Femur (tissue), 1 donor: ENCODE measurements around the gene SBF2.
"Not testable (repeated sequence)": the region's sequence is repeated elsewhere in the genome, so short reads cannot be mapped to it uniquely, and the experiment has no call there.

Source experiments
- DNase-seq: peaks from one replicate; pipeline ENCODE4 v3.0.0-alpha.2; 2017

The SBF2 gene

DNA sequence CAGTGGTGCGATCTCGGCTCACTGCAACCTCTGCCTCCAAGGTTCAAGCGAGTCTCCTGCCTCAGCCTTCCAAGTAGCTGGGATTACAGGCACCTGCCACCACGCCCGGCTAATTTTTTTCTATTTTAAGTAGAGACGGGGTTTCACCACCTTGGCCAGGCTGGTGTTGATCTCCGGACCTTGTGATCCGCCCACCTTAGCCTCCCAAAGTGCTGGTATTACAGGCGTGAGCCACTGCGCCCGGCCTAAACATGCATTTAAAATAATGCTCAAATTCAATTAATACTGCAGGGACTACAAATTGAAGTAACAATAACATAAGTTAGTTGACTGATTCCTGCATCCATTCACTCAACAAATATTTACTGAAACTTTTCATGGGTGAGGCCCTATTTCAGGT is 354.9 kb downstream of the SBF2 start:
- not testable (repeated sequence) for DNase-seq

DNA sequence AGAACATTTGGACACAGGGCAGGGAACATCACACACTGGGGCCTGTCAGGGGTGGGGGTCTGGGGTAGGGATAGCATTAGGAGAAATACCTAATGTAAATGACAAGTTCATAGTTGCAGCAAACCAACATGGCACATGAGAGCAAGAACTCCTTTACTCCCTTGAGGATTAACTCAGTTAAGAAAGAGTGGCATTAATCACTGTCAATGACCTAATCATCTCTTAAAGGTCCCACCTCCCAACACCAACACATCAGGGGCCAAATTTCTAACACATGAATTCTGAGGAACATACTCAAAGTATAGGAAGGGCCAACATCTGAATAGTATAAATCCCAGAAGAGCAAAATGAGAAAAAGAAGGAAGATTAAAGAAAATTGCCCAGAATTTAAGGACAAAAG is 357.3 kb downstream of the SBF2 start:
- no peak for DNase-seq

DNA sequence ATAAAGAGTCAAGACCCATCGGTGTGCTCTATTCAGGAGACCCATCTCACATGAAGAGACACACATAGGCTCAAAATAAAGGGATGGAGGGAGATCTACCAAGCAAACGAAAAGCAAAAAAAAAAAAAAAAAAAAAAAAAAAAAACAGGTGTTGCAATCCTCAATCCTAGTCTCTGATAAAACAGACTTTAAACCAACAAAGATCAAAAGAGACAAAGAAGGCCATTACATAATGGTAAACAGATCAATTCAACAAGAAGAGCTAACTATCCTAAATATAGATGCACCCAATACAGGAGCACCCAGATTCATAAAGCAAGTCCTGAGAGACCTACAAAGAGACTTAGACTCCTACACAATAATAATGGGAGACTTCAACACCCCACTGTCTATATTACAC is 361.2 kb downstream of the SBF2 start:
- not testable (repeated sequence) for DNase-seq

DNA sequence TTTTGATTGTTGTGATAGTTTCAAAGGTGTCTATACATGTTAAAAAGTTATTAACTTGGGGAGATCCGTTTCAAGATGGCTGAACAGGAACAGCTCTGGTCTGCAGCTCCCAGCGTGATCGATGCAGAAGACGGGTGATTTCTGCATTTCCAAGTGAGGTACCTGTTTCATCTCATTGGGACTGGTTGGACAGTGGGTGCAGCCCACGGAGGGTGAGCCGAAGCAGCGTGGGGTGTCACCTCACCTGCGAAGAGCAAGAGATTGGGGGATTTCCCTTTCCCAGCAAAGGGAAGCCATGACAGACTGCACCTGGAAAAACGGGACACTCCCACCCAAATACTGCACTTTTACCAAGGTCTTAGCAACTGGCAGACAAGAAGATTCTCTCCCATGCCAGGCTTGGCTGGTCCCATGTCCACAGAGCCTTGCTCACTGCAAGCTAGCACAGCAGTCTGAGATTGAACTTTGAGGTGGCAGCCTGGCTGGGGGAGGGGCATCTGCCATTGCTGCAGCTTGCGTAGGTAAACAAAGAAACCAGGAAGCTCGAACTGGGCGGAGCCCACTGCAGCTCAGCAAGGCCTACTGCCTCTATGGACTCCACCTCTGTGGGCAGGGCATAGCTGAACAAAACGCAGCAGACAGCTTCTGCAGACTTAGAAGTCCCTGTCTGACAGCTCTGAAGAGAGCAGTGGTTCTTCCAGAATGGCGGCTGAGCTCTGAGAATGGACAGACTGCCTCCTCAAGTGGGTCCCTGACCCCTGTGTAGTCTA is 363.3 kb downstream of the SBF2 start:
- DNase-seq: not testable (repeated sequence)

DNA sequence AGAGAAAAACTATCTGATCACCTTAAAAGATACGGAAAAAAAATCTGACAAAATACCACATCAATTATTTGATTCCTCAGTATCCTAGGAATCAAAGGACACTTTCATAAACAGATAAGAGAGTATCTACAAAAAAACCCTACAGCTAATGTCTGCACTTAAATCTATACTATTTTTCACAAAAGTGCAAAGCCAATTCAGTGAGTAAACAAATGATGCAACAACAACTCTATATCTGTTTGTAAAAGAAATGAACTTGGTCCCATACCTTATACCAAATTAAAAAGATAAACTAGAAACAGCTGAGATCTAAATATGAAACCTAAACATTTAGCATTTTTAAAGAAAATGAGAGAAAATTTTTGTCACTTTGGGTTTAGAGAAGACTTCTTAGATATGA is 366.3 kb downstream of the SBF2 start:
- DNase-seq: no peak

DNA sequence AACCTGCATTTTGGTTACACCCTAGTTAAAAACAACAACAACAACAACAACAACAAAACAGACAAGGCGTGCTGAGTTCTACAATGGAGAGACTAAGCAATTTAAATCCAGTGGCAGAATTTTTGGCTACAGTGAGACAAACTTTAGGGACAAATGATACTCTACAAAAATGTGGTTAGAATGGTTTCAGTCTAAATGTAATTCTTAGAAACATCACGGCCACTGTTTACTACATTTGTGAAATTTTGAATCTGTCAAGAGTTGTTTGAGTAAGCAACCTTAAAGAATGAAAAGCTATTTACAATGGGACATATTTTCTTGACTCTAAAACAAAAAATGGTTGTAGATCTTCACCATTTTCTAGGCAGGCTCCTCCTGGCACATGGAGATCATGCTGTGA is 370.7 kb downstream of the SBF2 start:
- no peak for DNase-seq

DNA sequence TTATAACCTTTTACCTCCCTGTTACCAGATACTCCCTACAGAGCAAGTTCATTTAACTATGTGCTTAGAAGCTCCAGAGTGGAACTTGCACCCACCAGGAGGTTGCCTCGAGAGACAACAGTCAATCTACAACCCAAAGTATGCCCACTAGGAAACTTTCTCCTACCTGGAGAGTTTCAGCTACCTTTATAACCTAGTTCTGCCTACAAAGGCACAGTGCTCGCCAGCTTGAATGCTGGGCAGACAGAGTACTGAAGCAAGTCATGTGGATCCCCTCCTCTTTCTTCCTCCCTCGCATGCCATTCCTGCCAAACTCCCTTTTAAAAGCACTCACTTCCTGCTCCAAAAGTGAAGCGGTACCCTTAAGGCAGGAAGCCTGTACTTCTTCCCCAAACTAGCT is 371.2 kb downstream of the SBF2 start:
- peak; percentile 19 for DNase-seq

DNA sequence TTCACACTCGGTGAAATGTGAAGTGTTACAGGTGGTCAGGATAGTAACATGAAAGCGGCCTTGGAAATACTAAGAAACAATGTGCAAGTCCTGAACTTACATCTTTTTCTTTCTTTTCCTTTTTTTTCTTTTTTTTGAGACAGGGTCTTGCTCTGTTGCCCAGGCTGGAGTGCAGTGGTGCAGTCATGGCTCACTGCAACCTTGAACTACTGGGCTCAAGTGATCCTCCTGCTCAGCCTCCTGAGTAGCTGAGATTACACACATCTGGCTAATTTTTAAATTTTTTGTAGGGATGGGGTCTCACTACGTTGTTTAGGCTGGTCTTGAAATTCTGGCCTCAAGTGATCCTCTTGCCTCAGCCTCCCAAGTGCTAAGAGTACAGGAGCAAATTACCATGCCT is 377.5 kb downstream of the SBF2 start:
- no peak for DNase-seq

DNA sequence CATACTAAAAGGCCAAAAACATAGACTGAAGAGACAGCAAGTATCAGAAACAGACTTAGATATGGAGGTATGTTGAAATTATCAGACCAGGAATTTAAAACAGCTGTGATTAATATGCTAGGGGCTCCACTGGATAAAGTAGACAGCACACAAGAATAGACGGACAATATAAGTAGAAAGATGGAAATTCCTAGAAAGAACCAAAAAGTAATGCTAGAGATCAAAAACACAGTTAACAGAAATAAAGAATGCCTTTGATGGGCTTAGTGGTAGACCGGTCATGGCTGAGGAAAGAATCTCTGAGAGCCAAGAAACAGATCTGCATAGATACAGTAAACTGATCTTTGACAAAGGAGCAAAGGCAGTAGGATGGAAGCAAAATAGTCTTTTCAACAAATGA is 380.0 kb downstream of the SBF2 start:
- no peak for DNase-seq

DNA sequence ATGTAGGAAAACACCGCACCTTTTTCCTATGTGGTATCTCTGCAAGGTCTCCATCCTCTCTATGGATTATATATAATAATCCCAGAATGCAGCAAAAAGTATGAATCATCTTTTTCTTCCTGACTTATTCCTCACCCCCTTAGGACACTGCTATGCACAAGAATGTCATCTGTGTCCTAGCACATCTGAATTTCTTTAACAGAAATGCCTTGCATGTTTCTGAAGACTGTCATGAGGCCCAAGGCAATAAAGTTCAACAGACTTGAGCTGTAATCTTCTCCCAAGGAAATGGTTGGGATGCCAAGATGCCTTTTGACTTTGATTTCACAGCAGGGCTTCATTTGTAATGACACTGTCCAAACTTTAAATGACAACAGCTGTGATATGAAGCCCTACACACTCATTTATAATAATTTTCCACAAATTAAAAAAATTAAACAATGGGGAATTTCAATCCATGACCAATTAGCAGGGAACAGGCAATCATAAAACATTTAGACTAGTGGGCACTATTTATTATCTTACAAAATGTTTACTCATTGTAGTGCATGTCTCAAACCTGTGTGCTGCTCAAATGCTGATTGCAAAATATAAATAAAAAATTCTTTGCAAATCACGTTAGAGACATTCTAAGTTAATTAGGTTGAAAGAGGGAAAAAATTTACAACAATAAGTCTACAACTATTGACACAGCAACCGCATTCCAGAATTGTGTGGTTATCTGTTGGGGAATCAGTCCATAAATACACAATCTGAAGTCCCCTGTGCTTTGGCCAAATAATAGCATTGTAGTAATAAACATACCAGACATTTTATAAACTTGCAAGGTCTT is 387.8 kb downstream of the SBF2 start:
- DNase-seq: no peak

DNA sequence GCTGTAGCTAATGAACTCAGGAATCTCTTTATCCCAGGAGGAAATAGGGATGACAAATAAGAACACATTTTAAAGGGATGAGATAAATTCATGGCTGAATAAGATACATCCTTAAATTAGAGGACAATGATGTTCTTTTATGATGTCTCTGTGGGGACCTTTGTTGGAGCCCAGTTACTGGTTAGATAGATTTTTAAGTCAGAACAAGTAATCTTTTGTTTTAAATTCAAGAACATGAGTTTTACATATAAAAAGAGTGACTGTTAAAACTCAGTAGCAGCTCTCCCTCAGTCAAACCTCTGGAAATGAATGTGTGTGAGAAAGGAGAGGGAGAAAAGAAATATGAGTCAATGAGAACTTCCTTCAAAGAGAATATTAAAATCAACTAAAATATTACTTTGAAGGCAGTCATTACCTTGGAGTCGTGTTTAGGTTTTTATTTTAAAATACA is 388.5 kb downstream of the SBF2 start:
- no peak for DNase-seq

DNA sequence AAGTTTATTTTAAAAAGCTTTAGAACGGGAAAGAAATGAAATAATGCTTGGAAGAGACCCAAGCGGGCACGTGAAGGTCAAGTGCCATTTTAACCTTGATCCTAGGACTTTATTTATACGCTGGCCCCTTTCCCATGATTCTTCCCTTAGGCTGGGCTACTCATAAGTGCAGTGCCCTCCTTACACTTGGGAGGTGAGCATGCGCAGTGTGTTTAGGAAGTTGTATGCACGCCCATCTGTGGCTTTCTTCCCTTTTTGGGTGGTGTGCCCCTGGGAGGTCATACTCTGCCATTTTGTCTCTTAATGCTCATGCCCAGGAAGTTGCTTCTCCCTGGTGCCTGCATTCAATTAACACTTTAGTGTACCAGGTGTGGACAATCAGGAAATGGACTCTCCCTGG is 390.4 kb downstream of the SBF2 start:
- DNase-seq: no peak

DNA sequence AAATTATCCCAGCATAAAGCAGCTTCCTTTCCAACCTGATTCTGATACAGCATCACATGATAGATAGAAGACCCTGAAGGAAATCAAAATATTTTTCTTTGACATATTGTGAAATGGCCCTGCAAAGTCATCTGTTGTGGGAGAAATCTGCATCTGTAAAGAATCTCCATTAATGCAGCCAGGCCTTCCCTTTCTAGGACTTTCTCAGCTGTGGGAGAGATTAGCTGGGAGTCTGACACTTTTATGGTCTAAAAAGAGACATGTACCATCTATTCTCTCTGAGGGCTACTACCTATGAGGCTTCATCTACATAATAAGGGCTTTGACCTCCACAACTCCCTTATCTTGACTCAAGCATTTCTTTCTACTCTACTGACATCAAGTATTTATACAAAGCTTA is 392.1 kb downstream of the SBF2 start:
- DNase-seq: no peak

DNA sequence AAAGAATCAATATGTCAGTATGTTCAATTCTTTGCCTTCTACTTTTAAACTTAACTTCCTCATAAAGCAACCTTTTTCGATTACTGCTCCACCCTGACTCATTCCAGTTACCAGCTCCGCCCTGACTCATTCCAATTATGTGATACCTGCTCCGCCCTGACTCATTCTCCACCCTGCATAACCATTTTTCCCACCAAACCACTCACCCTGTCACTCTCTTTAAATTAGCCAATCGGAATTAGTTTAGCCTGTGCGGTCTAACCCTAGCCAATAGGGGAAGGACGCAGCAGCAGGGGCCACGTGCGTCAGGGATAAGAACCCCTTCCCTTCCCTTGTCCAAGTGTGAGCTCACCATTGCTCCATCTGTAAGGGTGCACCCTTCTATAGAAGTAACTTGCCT is 393.8 kb downstream of the SBF2 start:
- not testable (repeated sequence) for DNase-seq

DNA sequence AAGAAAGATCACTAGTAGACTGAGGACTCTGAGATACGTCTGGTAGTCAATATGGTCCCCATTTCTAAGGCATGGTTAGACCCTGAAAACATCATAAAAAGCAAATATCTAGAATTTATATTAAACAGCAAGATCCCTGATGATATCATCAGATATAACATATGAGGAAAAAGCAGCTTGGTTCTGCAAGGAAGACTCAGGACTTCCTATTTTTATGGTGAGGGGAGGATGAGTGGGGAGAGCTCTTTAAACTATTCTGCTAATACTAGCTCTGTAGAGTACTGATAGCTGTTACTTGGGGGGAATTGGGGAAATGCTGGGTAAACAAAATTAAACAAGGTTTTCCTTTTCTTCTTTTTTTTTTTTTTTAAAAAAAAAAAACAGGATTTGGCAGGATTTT is 394.3 kb downstream of the SBF2 start:
- no peak for DNase-seq

DNA sequence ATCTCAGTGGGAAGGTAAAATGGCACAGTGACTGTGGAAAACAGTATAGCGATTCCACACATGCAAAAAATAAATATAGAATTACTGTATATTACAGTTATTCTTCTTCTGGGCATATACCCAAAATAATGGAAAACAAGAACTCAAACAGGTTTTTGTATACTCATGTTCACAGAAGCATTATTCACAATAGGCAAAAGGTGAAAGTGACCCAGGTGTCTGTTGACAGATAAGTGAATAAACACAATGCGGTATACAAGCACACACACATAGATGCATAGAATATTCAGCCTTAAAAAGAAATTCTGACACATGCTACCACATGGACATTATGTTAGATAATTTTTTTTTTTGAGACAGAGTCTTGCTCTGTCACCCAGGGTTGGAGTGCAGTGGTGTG is 397.1 kb downstream of the SBF2 start:
- DNase-seq: no peak

DNA sequence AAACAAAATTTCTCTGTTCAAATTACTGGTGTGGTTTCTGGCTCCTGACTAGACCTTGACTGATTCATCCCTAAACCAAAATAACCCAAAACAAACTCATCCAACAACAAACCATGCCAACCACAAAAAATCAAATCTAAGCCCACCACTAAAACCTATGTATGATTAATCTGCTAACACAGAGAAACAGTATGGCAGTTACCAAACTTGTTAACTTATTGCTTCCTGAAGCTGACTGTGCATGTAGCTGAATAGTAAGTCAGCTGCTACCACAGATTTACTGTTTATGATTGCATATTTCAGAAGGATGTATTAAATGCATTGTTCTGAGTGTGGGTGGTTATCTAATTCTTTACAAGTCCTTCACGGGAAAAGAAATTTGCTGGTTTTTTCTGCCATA is 399.0 kb downstream of the SBF2 start:
- no peak for DNase-seq

DNA sequence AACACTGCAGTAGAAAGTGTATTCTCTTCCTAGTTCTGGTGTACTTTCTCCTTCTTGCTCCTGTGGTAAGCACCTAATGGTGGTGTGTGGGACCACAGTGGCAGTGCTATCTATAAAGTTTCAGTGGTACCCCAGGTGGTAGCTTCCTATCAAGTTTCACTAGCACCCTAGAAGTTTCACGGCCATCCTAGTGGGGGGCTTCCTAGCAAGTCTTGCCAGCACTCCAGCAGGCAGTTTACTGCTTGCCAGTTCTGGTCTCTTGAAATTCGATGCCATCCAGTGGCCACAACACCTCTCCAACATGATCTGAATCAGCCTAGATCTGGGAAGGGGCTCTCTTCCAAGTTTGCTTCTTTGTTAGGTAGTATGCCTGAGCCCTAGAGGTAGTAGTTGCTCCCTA is 400.5 kb downstream of the SBF2 start:
- DNase-seq: no peak

DNA sequence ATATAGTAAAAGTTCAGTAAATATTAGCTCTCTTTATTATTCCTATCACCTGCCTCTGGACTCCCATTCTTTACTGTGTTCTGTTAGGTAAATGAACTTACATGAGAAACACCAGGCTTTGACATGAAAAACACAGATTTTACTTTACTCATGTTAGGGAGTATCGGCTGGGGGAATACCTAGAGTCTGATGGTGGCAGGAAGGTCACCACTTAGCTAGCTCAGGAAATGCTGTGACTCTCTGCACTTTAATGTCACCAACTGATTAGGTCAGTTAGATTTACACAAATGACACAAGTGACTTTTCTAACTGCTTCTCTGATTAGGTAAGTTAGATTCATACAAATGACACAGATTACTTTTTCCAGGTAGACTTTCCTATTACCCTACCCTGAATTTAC is 405.1 kb downstream of the SBF2 start:
- DNase-seq: no peak

DNA sequence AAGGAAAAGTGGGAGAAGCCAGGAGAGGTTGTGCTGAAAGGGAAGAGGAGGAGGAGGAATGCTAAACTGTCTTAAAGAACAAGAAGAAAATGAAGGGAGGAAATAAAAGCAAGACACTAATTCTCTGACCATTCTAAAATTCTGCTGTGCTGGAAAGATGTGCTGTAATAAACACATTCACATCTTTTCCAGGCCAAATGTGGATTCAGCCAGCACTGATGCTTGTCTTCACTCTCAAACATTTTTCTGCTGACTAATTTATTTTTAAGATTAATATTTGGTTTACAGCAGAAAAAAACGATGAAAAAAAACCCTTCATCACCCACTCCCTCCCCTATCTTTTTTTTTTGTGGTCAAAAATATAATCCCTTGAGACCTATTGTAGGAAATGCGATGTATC is 406.5 kb downstream of the SBF2 start:
- DNase-seq: no peak

DNA sequence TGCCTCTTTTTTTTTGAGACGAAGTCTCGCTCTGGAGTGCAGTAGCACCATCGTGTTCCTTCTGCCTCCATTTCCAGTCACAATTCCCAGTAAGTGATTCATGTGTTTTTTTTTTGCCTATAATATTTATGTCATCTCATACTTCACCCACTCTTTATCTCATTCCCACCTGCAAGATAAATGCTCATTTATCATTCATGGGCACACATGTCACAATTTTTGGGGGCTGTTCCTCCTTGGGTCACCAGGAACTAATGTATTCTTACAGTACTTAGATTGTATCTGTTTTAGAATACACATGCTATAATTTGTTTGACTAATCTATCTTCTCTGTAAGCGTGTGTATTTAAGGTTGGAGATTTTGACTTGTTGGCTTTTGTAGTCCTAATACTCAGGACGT is 407.4 kb downstream of the SBF2 start:
- DNase-seq: no peak

DNA sequence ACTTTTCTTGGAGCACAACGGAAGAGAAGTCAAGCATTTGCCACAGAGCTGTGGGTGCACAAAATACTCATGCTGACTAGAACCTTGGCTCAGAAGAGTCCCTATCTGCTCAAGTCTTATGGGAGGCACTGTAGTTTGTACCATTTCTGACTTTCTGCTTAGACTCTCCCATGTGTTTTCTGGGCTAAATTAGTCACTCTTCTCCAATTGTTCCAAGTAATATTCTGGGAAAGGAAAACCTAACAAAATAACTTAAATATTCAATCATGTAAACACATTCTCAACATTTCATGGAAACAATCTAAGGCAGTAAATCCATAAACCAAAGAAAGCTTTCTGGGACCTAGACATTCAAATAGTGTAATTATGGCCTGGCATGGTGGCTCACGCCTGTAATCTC is 409.4 kb downstream of the SBF2 start:
- no peak for DNase-seq

DNA sequence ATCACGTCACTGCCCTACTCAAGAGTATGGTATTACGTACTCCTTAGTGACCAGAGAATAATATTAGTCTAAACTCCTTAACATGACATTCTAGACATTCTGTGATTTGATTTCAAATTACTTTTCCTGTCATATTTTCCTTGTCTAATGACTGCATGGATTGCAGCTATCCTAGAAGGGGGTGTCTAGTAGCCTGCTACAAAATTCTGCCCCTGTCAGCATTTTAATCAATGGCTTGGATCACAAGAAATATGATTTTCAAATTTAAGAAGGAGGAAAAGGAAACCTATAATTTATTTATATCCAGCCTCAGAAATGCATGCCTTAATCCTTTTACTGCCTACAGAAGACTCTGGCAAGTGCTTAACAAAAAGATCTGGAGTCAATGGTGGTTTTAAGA is 413.4 kb downstream of the SBF2 start:
- DNase-seq: no peak

DNA sequence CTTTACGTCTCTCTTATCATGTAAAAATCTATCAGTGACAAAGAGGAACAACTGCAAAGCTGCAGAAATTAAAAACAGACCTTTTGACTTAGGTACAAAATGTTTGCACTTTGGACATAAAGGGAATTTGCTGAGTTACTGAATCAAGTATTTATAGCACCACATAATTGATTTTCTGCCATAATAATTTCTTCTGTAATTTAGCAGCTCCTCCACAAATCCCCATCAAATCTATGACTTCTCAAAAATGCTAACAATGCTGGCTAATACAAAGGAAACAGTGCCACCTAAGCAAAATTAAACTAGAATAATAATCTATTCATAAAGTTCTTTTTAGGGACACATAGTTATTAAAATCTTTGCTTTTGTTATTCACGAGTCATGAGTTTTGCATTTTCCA is 415.1 kb downstream of the SBF2 start:
- no peak for DNase-seq
